BJ (cell line): ENCODE data around the gene PDE10A. TPM values are rescaled to one million over a fixed set of nuclear protein-coding genes. Genes with fewer than 3 reads are reported as not detected.

Experiments used
- CTCF ChIA-PET: fragments of 350-600 bp; formaldehyde crosslinking; extraction: SDS; loops from one replicate; lab custom pipeline; 2021; ENCODE audit warnings: antibody characterized with exemption, inconsistent platforms; lab: Yijun Ruan, JAX
- POLR2A ChIA-PET: fragments of 300-600 bp; sonication (Branson Sonifier 250); formaldehyde crosslinking; extraction: SDS; loops from one replicate; lab custom pipeline; 2021; ENCODE audit warnings: antibody characterized with exemption; lab: Charles Lee
- DNase-seq: peaks from one replicate; pipeline ENCODE4 v3.0.0-alpha.2; 2011; ENCODE audit warnings: low read depth
- H3K27me3 ChIP-seq: 2 replicates; pipeline ENCODE4 v1.6.0; 2011; ENCODE audit warnings: low read length; ENCODE audit not compliant: control insufficient read depth, insufficient read depth
- H3K36me3 ChIP-seq: 2 replicates; pipeline ENCODE4 v1.5.1; 2011; ENCODE audit warnings: low read length; ENCODE audit not compliant: control insufficient read depth, insufficient read depth
- H3K4me3 ChIP-seq: 2 replicates; pipeline ENCODE4 v1.5.1; 2011; ENCODE audit warnings: low read depth, mild to moderate bottlenecking, control low read depth, low read length
- polyA plus RNA-seq: library from polyadenylated mRNA; depleted of rRNA; stranded (reverse); fragments of >200 nt; gene quantifications from 2 replicates; pipeline ENCODE4 v1.2.3, GENCODE V29; 2011
- TF ChIP-seq, protein P1 (sequence below): IDR thresholded peaks from 2 replicates; pipeline ENCODE4 v1.5.1; 2011; ENCODE audit warnings: low read depth, mild to moderate bottlenecking, control low read depth, inconsistent platforms, low read length, moderate library complexity; ENCODE audit not compliant: insufficient read depth

PDE10A gene
- polyA plus RNA-seq, 1 experiment: 0.36 TPM

DNA sequence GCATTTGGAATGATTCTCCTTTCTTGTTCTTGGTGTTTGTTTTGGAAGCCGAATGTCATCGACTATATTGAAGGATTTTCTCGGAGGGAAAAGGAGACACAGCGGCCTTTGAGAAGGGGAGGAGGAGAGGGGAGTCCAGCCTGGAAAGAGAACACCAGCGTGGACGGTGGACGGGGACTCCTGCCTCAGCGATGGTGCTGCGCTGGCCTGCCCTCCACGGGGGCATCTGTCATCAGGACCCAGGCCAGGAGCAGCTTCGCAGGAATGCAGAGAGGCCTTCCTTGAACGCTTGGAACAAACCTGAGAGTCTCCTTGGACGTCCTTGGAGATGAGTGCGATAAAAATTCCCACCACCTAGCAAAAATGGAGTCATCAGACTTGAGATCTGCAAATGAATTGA lies 345.3 kb downstream of the PDE10A start:
- TF ChIP-seq, protein P1, sequence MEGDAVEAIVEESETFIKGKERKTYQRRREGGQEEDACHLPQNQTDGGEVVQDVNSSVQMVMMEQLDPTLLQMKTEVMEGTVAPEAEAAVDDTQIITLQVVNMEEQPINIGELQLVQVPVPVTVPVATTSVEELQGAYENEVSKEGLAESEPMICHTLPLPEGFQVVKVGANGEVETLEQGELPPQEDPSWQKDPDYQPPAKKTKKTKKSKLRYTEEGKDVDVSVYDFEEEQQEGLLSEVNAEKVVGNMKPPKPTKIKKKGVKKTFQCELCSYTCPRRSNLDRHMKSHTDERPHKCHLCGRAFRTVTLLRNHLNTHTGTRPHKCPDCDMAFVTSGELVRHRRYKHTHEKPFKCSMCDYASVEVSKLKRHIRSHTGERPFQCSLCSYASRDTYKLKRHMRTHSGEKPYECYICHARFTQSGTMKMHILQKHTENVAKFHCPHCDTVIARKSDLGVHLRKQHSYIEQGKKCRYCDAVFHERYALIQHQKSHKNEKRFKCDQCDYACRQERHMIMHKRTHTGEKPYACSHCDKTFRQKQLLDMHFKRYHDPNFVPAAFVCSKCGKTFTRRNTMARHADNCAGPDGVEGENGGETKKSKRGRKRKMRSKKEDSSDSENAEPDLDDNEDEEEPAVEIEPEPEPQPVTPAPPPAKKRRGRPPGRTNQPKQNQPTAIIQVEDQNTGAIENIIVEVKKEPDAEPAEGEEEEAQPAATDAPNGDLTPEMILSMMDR: no peak
- Histone ChIP-seq H3K27me3 (no peaks in the 10 kb centered on the region), H3K4me3 (no peak overlapping the region), H3K36me3 (no peaks in the 10 kb centered on the region)
- ChIA-PET CTCF (no interaction called here), POLR2A (no interaction called here)
- DNase-seq: no peak

DNA sequence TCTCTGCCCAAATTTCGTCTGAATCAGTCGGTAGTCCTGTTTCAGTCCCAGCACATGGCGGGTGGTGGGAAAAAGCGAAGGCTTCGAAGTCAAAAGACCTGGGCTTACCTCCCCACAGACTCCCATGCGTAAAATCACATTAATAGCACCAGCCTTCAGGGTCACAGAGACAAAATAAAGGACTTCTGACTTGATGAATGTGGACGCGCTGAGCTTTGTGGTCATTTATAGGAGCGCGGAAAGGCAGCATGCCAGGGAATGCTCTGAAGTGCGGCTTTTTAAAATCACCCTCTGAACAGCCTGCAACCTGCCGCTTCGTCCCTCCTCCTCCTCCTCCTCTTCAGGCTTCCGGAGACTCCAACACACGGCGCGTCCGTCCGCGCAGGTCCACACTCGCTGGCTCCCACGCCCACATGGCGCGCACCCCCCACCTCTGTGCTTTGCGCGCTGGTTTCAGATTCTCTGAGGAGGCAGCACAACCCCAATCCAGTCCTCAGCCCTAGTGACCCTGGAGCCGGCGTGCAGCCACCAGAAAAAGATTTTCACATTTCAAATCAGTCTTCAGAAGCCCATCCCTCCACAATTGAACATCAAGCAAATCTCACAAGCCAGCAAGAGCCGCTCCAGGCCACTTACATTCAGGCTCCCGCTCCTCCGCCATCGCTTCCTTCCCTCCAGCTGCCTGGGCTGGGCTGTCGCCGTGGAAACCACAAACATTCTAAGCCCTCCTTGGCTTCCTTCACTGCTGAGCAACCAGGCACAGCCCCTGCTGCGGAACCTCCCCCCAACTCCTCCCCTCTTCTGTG lies 353.9 kb downstream of the PDE10A start, which contains the start of gene C6orf118:
Gene C6orf118, minus strand, starts transcription at position 680 of the 806 bp plus-strand sequence. Its CDS starts 19 bp downstream, at position 661.
- no peak for DNase-seq
- ChIA-PET CTCF (no interaction called here), POLR2A (no interaction called here)
- H3K4me3 ChIP-seq: no peak within 1 kb of the TSS
- H3K36me3 ChIP-seq: no peaks in the 10 kb centered on the region
- H3K27me3 ChIP-seq: no peaks in the 10 kb centered on the region
- TF ChIP-seq, protein P1: no peak

DNA sequence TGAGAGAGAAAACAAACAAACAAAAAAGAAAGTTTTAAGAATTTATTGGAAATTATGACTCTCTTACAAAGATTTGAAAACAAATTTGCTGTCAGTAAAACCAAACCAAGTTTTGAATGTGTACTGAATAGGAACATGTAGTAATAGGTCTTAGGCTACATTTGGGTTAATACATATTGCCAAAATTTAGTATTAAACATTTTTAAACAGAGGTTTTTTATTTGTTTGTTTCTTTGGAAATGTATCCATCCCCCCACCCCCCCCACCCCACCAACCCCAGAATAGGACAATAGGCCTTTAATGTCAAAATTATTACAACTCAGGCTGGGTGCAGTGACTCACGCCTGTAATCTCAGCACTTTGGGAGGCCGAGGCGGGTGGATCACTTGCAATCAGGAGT lies 356.1 kb downstream of the PDE10A start:
- ChIA-PET POLR2A (no interaction called here), CTCF (no interaction called here)
- H3K36me3 ChIP-seq: no peaks in the 10 kb centered on the region
- no peak for DNase-seq
- TF ChIP-seq, protein P1: no peak
- H3K4me3 ChIP-seq: no peak overlapping the region
- H3K27me3 ChIP-seq: no peaks in the 10 kb centered on the region

DNA sequence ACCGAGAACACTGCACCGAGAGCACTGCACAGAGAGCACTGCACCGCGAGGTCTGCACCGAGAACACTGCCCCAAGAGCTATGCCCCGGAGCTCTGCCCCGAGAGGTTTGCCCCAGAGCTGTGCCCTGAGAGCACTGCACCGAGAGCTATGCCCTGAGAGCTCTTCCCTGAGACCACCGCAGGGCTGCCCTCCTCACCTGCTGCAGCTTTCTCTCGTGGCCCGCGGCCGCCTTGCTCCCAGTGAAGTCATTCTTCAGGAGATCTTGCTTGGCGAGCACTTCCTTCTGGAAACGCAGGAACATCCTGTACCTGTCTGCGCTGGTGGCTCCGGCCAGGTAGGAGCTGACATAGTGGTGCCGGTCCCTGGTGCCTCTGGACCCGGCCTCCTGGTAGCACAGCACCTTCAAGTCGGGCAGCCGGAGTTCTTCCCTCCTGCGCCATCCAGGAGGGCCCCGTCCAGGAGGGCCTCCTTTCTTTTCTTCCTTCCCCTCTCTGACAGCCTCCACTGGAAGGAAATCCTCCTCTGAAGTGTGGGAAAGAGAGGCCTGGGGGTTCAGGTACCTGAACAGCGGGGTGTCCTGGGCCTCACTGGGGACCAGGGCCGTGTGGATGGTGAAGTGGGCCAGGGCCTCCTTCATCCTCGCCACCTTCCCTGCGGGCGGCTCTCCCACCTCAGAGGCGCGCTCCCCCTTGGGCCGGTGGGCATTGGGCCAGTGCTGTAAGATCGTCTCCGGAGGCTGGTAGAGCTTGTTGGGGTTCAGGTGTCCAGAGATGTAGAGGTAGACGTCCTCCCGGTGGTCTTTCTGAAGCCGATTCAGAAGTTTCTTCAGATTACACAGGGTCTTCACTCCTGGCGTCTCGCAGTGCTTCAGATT lies 361.4 kb downstream of the PDE10A start:
- ChIA-PET CTCF (no interaction called here), POLR2A (no interaction called here)
- no peaks in the 10 kb centered on the region for H3K36me3 ChIP-seq
- no peak for DNase-seq
- H3K27me3 ChIP-seq: no peaks in the 10 kb centered on the region
- H3K4me3 ChIP-seq: no peak overlapping the region
- TF ChIP-seq, protein P1: no peak

DNA sequence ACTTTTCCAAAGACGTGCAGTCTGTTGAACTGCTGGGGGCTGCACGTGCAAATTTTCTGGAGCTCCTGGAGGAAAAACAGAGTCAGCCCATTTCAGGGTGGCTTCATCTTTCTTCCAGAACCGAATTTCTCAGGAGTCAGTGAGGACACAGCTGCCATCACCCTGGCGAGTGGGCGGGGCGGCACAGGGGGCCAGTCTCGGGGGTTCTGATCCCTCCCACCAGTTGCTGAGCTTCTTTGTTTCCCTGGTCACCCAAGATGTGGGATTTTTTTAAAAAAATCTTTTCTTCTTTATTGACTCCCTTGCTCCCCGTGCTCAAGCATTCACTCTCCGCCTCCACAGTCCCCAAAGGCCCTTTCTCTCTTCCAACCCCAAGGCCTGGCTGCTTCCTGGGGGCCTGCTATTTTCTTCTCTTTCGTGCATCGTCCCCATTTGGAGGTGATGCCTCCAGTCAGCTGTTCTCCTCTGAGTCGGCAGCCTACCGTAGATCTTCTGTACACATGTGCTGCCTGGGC lies 362.6 kb downstream of the PDE10A start:
- Histone ChIP-seq H3K36me3 (no peaks in the 10 kb centered on the region), H3K27me3 (no peaks in the 10 kb centered on the region), H3K4me3 (no peak overlapping the region)
- ChIA-PET POLR2A (no interaction called here), CTCF (no interaction called here)
- DNase-seq: no peak
- TF ChIP-seq, protein P1: no peak
